HepG2 (cell line): ENCODE measurements around the gene HINT2. TPM values are rescaled to one million over a fixed set of nuclear protein-coding genes. Genes with fewer than 3 reads are reported as not detected.
A peak's percentile ranks its signal among the peaks of the same experiment; 100 is the strongest.

Experiments
- AHR ChIP-seq: IDR thresholded peaks from 2 replicates; pipeline ENCODE4 v1.6.1; 2018; ENCODE audit warnings: missing genetic modification reagents, missing compliant biosample characterization
- ESRRA ChIP-seq: sonication (generic); formaldehyde crosslinking; IDR thresholded peaks from 2 replicates; pipeline ENCODE4 v1.5.1; 2020; ENCODE audit warnings: mild to moderate bottlenecking, low read depth, missing genetic modification reagents
- FOXC1 ChIP-seq: sonication (generic); formaldehyde crosslinking; IDR thresholded peaks from 2 replicates; pipeline ENCODE4 v1.8.0; 2022; ENCODE audit warnings: mild to moderate bottlenecking, missing genetic modification reagents, borderline replicate concordance
- HNRNPK ChIP-seq: fragments of 200-400 bp; formaldehyde crosslinking; IDR thresholded peaks from 2 replicates; pipeline ENCODE4 v1.6.1; 2018; ENCODE audit warnings: low read length, low read depth, moderate library complexity, mild to moderate bottlenecking; ENCODE audit not compliant: poor library complexity, severe bottlenecking
- IKZF1 ChIP-seq: fragments of 450-650 bp; IDR thresholded peaks from 2 replicates; pipeline ENCODE4 v1.7.1; 2016
- IRX3 ChIP-seq: sonication (generic); formaldehyde crosslinking; IDR thresholded peaks from 2 replicates; pipeline ENCODE4 v1.8.1; 2023; ENCODE audit warnings: mild to moderate bottlenecking, low read depth, missing genetic modification reagents, borderline replicate concordance
- ISL2 ChIP-seq: sonication (generic); formaldehyde crosslinking; IDR thresholded peaks from 2 replicates; pipeline ENCODE4 v1.5.0; 2020; ENCODE audit warnings: missing genetic modification reagents
- NCOA2 ChIP-seq: sonication (generic); formaldehyde crosslinking; IDR thresholded peaks from 2 replicates; pipeline ENCODE4 v1.8.0; 2022; ENCODE audit warnings: inconsistent platforms
- SRF ChIP-seq: IDR thresholded peaks from 2 replicates; pipeline ENCODE4 v1.6.1; 2011; ENCODE audit warnings: mild to moderate bottlenecking, low read depth, low read length, moderate library complexity
- STAG1 ChIP-seq: sonication (generic); formaldehyde crosslinking; IDR thresholded peaks from 2 replicates; pipeline ENCODE4 v1.4.0; 2020; ENCODE audit warnings: missing genetic modification reagents
- XRCC5 ChIP-seq: fragments of 200-400 bp; formaldehyde crosslinking; optimal IDR thresholded peaks from 2 replicates; pipeline ENCODE3; 2017; ENCODE audit warnings: mild to moderate bottlenecking, low read length
- ZFP1 ChIP-seq: IDR thresholded peaks from 2 replicates; pipeline ENCODE4 v1.6.1; 2016
- ZNF101 ChIP-seq: sonication (generic); formaldehyde crosslinking; IDR thresholded peaks from 2 replicates; pipeline ENCODE4 v1.4.0; 2020; ENCODE audit warnings: mild to moderate bottlenecking, low read depth, missing genetic modification reagents, borderline replicate concordance
- ZNF235 ChIP-seq: sonication (generic); formaldehyde crosslinking; IDR thresholded peaks from 2 replicates; pipeline ENCODE4 v1.8.1; 2023; ENCODE audit warnings: mild to moderate bottlenecking, missing genetic modification reagents, borderline replicate concordance
- ZNF558 ChIP-seq: sonication (generic); formaldehyde crosslinking; IDR thresholded peaks from 2 replicates; pipeline ENCODE4 v1.9.0; 2022; ENCODE audit warnings: mild to moderate bottlenecking, missing genetic modification reagents, borderline replicate concordance
- ZNF564 ChIP-seq: sonication (generic); formaldehyde crosslinking; IDR thresholded peaks from 2 replicates; pipeline ENCODE4 v1.8.1; 2023; ENCODE audit warnings: mild to moderate bottlenecking, missing genetic modification reagents
- ZNF652 ChIP-seq: IDR thresholded peaks from 2 replicates; pipeline ENCODE4 v1.6.1; 2016; ENCODE audit warnings: low read depth, borderline replicate concordance
- ZNF776 ChIP-seq: sonication (generic); formaldehyde crosslinking; IDR thresholded peaks from 2 replicates; pipeline ENCODE4 v1.4.0; 2020; ENCODE audit warnings: mild to moderate bottlenecking, missing genetic modification reagents
- ZNF83 ChIP-seq: sonication (generic); formaldehyde crosslinking; IDR thresholded peaks from 2 replicates; pipeline ENCODE4 v1.4.0; 2020; ENCODE audit warnings: missing genetic modification reagents, mild to moderate bottlenecking, borderline replicate concordance
- ZSCAN22 ChIP-seq: sonication (generic); formaldehyde crosslinking; IDR thresholded peaks from 2 replicates; pipeline ENCODE4 v1.4.0; 2020; ENCODE audit warnings: mild to moderate bottlenecking, missing genetic modification reagents
- polyA plus RNA-seq, 8 experiments: library from polyadenylated mRNA; depleted of rRNA in 3 of 8; stranded (reverse) in 7 of 8; unstranded in 1 of 8; fragments of >200 nt; fragmentation: Illumina TruSeq in 4 of 8; extraction: Trizol in 4 of 8; gene quantifications; 2 replicates each; pipeline versions ENCODE4 v1.2.1 to v1.2.3, GENCODE V29; 2011 to 2016; ENCODE audit warnings: low read depth in 4 of 8, missing spikeins in 1 of 8, mixed read lengths in 1 of 8; ENCODE audit not compliant: insufficient read depth in 1 of 8
- total RNA-seq, 5 experiments: library from RNA; depleted of rRNA; stranded (reverse); fragments of >200 nt; fragmentation: Illumina TruSeq; extraction: Trizol; gene quantifications; 2 replicates each; pipeline ENCODE4 v1.2.3, GENCODE V29; 2016; ENCODE audit warnings: low read depth in 1 of 5
- TF ChIP-seq, protein P1 (sequence below): sonication (generic); formaldehyde crosslinking; IDR thresholded peaks from 2 replicates; pipeline ENCODE4 v1.5.1; 2020; ENCODE audit warnings: mild to moderate bottlenecking, moderate library complexity, missing genetic modification reagents
- TF ChIP-seq, protein P2 (sequence below): IDR thresholded peaks from 2 replicates; pipeline ENCODE4 v1.6.1; 2016
- TF ChIP-seq, protein P3 (sequence below): IDR thresholded peaks from 2 replicates; pipeline ENCODE4 v1.6.1; 2016; ENCODE audit warnings: missing biosample characterization, missing genetic modification reagents, low read depth
- TF ChIP-seq, protein P4 (sequence below): sonication (generic); formaldehyde crosslinking; conservative IDR thresholded peaks from 2 replicates; pipeline ENCODE4 v1.4.0; 2020; ENCODE audit warnings: missing genetic modification reagents

Gene HINT2
- total and polyA plus RNA-seq, 2 of the 13 experiments (the other 11 are each of a cell fraction or from before 2014, with no cell fraction given), result 37.9 to 56.2 TPM

DNA sequence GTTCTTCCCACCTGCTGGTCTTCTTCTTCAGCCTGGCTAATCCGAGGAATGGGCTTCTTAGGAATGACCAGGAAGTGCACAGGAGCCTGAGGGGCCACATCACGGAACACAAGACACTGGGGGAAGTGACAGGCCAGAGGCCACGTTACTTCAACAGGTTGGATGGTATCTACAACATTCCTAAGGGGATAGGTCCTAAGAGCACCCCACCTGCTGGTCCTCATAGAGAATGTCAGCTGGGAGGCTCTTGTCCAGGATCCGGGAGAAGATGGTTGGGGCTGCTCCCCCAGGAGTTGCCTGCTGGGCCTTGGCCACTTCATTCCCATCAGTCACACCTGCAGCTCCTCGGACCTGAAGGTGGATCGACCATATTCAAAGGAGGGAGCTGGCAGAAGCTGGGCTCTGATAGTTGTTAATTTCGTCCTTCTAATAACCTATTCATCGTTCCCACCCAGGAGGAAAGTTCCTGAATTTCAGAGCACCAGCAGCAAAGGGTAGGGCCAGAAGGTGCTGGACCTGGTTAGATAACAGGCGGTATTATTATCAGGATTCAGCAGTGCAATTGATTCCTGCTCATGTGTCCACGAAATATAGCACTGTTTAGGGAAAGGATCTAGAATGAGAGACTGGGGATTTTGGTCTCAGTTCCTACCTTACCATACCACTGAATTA lies 1.3 kb downstream of the HINT2 start (continued):
- TF ChIP-seq ZSCAN22, result no peak
- TF ChIP-seq, protein P1, sequence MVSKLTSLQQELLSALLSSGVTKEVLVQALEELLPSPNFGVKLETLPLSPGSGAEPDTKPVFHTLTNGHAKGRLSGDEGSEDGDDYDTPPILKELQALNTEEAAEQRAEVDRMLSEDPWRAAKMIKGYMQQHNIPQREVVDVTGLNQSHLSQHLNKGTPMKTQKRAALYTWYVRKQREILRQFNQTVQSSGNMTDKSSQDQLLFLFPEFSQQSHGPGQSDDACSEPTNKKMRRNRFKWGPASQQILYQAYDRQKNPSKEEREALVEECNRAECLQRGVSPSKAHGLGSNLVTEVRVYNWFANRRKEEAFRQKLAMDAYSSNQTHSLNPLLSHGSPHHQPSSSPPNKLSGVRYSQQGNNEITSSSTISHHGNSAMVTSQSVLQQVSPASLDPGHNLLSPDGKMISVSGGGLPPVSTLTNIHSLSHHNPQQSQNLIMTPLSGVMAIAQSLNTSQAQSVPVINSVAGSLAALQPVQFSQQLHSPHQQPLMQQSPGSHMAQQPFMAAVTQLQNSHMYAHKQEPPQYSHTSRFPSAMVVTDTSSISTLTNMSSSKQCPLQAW (CRISPR knock-in tag), result 0 out of 2 replicates have a peak, but pooled peaks have one; percentile 45
- no peak for TF ChIP-seq SRF
- TF ChIP-seq ZNF558 (CRISPR knock-in tag), result 0 out of 2 replicates have a peak, but pooled peaks have one; percentile 14
- no peak for TF ChIP-seq ZNF83
- no peak for TF ChIP-seq ZFP1 (CRISPR knock-in tag)
- TF ChIP-seq ZNF776 (CRISPR knock-in tag), result no peak
- TF ChIP-seq XRCC5, result peak; percentile 64
- TF ChIP-seq, protein P2, sequence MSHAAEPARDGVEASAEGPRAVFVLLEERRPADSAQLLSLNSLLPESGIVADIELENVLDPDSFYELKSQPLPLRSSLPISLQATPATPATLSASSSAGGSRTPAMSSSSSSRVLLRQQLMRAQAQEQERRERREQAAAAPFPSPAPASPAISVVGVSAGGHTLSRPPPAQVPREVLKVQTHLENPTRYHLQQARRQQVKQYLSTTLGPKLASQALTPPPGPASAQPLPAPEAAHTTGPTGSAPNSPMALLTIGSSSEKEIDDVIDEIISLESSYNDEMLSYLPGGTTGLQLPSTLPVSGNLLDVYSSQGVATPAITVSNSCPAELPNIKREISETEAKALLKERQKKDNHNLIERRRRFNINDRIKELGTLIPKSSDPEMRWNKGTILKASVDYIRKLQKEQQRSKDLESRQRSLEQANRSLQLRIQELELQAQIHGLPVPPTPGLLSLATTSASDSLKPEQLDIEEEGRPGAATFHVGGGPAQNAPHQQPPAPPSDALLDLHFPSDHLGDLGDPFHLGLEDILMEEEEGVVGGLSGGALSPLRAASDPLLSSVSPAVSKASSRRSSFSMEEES (CRISPR knock-in tag), result no peak
- TF ChIP-seq, protein P3, sequence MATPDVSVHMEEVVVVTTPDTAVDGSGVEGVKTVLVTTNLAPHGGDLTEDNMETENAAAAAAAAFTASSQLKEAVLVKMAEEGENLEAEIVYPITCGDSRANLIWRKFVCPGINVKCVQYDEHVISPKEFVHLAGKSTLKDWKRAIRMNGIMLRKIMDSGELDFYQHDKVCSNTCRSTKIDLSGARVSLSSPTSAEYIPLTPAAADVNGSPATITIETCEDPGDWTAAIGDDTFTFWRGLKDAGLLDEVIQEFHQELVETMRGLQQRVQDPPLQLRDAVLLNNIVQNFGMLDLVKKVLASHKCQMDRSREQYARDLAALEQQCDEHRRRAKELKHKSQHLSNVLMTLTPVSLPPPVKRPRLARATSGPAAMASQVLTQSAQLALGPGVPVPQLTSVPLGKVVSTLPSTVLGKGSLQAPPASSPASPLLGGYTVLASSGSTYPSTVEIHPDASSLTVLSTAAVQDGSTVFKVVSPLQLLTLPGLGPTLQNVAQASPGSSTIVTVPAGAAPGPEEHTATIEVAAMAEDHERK (CRISPR knock-in tag), result no peak
- TF ChIP-seq AHR (CRISPR knock-in tag), result no peak
- TF ChIP-seq, protein P4, sequence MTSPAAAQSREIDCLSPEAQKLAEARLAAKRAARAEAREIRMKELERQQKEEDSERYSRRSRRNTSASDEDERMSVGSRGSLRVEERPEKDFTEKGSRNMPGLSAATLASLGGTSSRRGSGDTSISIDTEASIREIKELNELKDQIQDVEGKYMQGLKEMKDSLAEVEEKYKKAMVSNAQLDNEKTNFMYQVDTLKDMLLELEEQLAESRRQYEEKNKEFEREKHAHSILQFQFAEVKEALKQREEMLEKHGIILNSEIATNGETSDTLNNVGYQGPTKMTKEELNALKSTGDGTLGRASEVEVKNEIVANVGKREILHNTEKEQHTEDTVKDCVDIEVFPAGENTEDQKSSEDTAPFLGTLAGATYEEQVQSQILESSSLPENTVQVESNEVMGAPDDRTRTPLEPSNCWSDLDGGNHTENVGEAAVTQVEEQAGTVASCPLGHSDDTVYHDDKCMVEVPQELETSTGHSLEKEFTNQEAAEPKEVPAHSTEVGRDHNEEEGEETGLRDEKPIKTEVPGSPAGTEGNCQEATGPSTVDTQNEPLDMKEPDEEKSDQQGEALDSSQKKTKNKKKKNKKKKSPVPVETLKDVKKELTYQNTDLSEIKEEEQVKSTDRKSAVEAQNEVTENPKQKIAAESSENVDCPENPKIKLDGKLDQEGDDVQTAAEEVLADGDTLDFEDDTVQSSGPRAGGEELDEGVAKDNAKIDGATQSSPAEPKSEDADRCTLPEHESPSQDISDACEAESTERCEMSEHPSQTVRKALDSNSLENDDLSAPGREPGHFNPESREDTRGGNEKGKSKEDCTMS, result no peak
- 0 out of 2 replicates have a peak, but pooled peaks have one; percentile 28 for TF ChIP-seq IRX3
- TF ChIP-seq IKZF1, result no peak
- TF ChIP-seq ESRRA (CRISPR knock-in tag), result no peak
- peak; percentile 31; the same call in 1 of the 2 replicates for TF ChIP-seq STAG1 (CRISPR knock-in tag)
- TF ChIP-seq NCOA2 (CRISPR knock-in tag), result no peak; the same call in 1 of the 2 replicates
- TF ChIP-seq ZNF652 (CRISPR knock-in tag), result no peak
- TF ChIP-seq ZNF101 (CRISPR knock-in tag), result no peak
- no peak for TF ChIP-seq ZNF235
- no peak for TF ChIP-seq FOXC1 (CRISPR knock-in tag)
- no peak for TF ChIP-seq HNRNPK
- no peak for TF ChIP-seq ZNF564 (CRISPR knock-in tag)
- TF ChIP-seq ISL2 (CRISPR knock-in tag), result no peak
